OCI-LY3 (cell line): ENCODE measurements around the gene OCRL.

ENCODE experiments used
- H2AFZ ChIP-seq: fragments of 200-600, 300-600 bp; shearing (Covaris generic); 2 replicates; pipeline ENCODE4 v1.6.0; 2014; ENCODE audit warnings: antibody characterized with exemption, low read depth, low read length
- H3K27ac ChIP-seq: fragments of 200-600, 300-600 bp; sonication (generic); 2 replicates; pipeline ENCODE4 v1.5.1; 2014; ENCODE audit warnings: mild to moderate bottlenecking, low read length, moderate library complexity, mixed read lengths
- H3K27me3 ChIP-seq: fragments of 200-600, 300-600 bp; sonication (generic); 2 replicates; pipeline ENCODE4 v1.6.1; 2014; ENCODE audit warnings: low read depth, low read length, mixed read lengths
- H3K36me3 ChIP-seq: fragments of 200-600, 300-600 bp; sonication (generic); replicated peaks from 2 replicates; pipeline ENCODE3; 2014; ENCODE audit warnings: low read depth, low read length, mixed read lengths
- H3K4me1 ChIP-seq: fragments of 300-600, 200-600 bp; sonication (generic); 2 replicates; pipeline ENCODE4 v1.6.1; 2014; ENCODE audit warnings: low read length, mixed read lengths
- H3K4me2 ChIP-seq: fragments of 200-600, 300-600 bp; sonication (generic); 2 replicates; pipeline ENCODE4 v1.6.1; 2014; ENCODE audit warnings: low read length, mixed read lengths
- H3K4me3 ChIP-seq: fragments of 300-600, 200-600 bp; sonication (generic); 2 replicates; pipeline ENCODE4 v1.5.1; 2014; ENCODE audit warnings: antibody characterized with exemption, mild to moderate bottlenecking, low read length, moderate library complexity
- H3K79me2 ChIP-seq: fragments of 300-600, 200-600 bp; shearing (Covaris generic); 2 replicates; pipeline ENCODE4 v1.6.1; 2014; ENCODE audit warnings: mild to moderate bottlenecking, low read length, mixed read lengths
- H3K9ac ChIP-seq: fragments of 300-600, 200-600 bp; shearing (Covaris generic); 2 replicates; pipeline ENCODE4 v1.6.0; 2014; ENCODE audit warnings: mild to moderate bottlenecking, low read length, moderate library complexity
- H3K9me3 ChIP-seq: fragments of 200-600, 300-600 bp; shearing (Covaris generic); 2 replicates; pipeline ENCODE4 v1.6.1; 2014; ENCODE audit warnings: low read length, mixed read lengths; ENCODE audit not compliant: insufficient read depth
- H4K20me1 ChIP-seq: fragments of 200-600, 300-600 bp; sonication (generic); 2 replicates; pipeline ENCODE4 v1.6.1; 2016; ENCODE audit warnings: low read length, mixed read lengths; ENCODE audit not compliant: insufficient read depth
- EZH2phosphoT487 ChIP-seq: fragments of 200-600 bp; shearing (Covaris generic); IDR thresholded peaks from 2 replicates; pipeline ENCODE4 v1.6.1; 2018; ENCODE audit warnings: antibody characterized with exemption, mixed run types, low read depth
- TF ChIP-seq, protein P1 (sequence below): fragments of 200-600, 300-600 bp; sonication (generic); IDR thresholded peaks from 2 replicates; pipeline ENCODE4 v1.5.1; 2014; ENCODE audit warnings: antibody characterized with exemption, low read length, low read depth

OCRL gene

DNA sequence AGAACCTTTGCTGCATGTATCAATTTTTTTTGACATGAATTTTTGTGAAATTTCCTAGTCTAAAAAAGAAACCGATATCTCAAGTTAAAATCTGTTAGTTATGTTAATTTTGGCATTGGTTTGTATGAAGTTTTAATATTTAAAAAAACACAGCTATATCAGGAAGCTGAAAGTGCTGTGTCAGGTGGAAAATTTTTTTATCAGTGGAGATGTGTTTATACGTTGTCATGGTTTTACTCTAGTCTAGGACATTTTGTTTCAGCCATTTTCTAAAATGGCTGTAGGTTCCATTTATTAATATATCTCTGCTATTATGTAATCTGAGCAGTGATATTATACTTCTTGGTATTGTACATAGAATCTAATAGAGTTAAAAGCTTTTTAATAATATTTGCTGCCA is 34.2 kb downstream of the OCRL start:
- TF ChIP-seq, protein P1, sequence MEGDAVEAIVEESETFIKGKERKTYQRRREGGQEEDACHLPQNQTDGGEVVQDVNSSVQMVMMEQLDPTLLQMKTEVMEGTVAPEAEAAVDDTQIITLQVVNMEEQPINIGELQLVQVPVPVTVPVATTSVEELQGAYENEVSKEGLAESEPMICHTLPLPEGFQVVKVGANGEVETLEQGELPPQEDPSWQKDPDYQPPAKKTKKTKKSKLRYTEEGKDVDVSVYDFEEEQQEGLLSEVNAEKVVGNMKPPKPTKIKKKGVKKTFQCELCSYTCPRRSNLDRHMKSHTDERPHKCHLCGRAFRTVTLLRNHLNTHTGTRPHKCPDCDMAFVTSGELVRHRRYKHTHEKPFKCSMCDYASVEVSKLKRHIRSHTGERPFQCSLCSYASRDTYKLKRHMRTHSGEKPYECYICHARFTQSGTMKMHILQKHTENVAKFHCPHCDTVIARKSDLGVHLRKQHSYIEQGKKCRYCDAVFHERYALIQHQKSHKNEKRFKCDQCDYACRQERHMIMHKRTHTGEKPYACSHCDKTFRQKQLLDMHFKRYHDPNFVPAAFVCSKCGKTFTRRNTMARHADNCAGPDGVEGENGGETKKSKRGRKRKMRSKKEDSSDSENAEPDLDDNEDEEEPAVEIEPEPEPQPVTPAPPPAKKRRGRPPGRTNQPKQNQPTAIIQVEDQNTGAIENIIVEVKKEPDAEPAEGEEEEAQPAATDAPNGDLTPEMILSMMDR, result no peak
- no peak for TF ChIP-seq EZH2phosphoT487
- Histone ChIP-seq H3K27ac (no peak overlapping the region), H3K4me3 (no peak overlapping the region), H3K4me2 (no peak overlapping the region), H3K36me3 (peaks cover 17% of the 10 kb centered on the region), H3K4me1 (no peaks in the 10 kb centered on the region), H4K20me1 (no peaks in the 10 kb centered on the region), H3K27me3 (no peaks in the 10 kb centered on the region), H3K79me2 (no peaks in the 10 kb centered on the region), H2AFZ (no peak overlapping the region), H3K9ac (no peak overlapping the region), H3K9me3 (no peaks in the 10 kb centered on the region)

DNA sequence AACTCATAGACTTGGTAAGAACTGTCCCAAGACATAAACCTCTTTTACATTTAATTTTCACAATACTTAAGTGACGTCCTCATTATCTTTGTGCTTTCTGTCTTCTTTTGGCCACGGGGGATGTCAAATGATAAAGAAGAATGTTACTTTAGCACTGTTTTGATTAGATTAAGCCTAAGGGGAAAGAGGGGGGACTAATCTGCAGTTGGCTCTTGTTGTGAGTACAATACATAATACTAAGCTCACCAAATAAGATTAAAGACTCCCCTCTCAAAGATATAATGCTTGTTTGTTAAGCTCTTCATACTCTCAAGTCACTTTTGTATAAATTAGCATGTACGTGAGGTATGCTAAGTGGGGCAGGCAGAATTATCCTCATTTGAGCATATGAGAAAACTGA is 36.5 kb downstream of the OCRL start:
- H3K4me3 ChIP-seq, result no peak overlapping the region
- H3K27me3 ChIP-seq, result no peaks in the 10 kb centered on the region
- no peak overlapping the region for H3K4me2 ChIP-seq
- no peak overlapping the region for H2AFZ ChIP-seq
- no peak overlapping the region for H3K9ac ChIP-seq
- H3K79me2 ChIP-seq, result no peaks in the 10 kb centered on the region
- H4K20me1 ChIP-seq, result no peaks in the 10 kb centered on the region
- no peak overlapping the region for H3K27ac ChIP-seq
- peaks cover 16% of the 10 kb centered on the region for H3K36me3 ChIP-seq
- H3K9me3 ChIP-seq, result no peaks in the 10 kb centered on the region
- TF ChIP-seq, protein P1, result no peak
- no peak for TF ChIP-seq EZH2phosphoT487
- no peaks in the 10 kb centered on the region for H3K4me1 ChIP-seq

DNA sequence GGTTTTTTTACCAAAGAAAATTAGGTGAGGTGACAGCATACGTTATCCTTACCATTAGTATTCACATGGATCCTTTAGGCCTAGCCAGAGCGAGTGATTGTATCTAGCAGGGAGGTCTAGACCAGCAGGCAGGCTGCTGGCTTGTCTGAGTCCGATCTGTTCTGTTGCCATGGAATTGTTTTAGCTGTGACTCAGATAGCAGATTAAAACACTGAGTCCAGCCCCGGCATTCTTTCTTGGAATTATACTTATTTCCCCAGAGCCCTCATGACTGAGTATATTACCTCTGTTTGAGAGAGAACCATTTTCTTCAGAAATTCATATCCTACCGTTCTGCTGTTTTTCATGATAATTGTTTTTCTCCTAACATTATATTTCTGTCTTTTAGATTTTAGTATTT is 37.4 kb downstream of the OCRL start:
- no peak overlapping the region for H3K27ac ChIP-seq
- no peak overlapping the region for H3K4me3 ChIP-seq
- TF ChIP-seq EZH2phosphoT487, result no peak
- TF ChIP-seq, protein P1, result no peak
- no peak overlapping the region for H3K9ac ChIP-seq
- no peaks in the 10 kb centered on the region for H3K79me2 ChIP-seq
- H3K27me3 ChIP-seq, result no peaks in the 10 kb centered on the region
- no peaks in the 10 kb centered on the region for H4K20me1 ChIP-seq
- no peak overlapping the region for H3K4me2 ChIP-seq
- no peaks in the 10 kb centered on the region for H3K9me3 ChIP-seq
- no peaks in the 10 kb centered on the region for H3K4me1 ChIP-seq
- peaks cover 13% of the 10 kb centered on the region for H3K36me3 ChIP-seq
- H2AFZ ChIP-seq, result no peak overlapping the region

DNA sequence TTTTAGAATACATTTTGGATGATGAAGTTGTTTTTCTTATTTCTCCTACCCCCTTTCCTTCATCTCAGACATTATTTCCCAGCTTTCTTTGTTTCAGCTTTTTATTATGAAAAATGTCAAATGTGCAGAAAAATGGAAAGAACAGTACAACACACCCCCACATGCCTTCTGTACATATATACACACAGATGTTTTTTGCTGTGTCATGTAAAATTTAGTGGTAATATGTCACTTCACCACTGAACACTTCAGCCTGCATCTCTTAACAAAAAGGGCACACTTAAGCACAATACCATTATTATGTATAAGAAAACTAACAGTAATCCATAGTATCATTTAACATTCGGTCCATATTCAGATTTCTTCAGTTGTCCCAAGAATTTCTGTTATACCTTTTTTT is 37.8 kb downstream of the OCRL start:
- Histone ChIP-seq H2AFZ (no peak overlapping the region), H3K27me3 (no peaks in the 10 kb centered on the region), H3K4me3 (no peak overlapping the region), H3K79me2 (no peaks in the 10 kb centered on the region), H3K27ac (no peak overlapping the region), H3K4me2 (no peak overlapping the region), H4K20me1 (no peaks in the 10 kb centered on the region), H3K9ac (no peak overlapping the region), H3K9me3 (no peaks in the 10 kb centered on the region), H3K4me1 (no peaks in the 10 kb centered on the region), H3K36me3 (peaks cover 12% of the 10 kb centered on the region)
- TF ChIP-seq EZH2phosphoT487, result no peak
- TF ChIP-seq, protein P1, result no peak
